Memory B cell (primary cell): ENCODE data around the gene GBP1.
"Not testable (repeated sequence)": the region's sequence is repeated elsewhere in the genome, so short reads cannot be mapped to it uniquely, and the experiment has no call there.

ENCODE experiments used
- ATAC-seq: fragments of 150-1000 bp; cut with Tn5 transposase; 2 replicates; pipeline ENCODE4 v1.10.0; 2021; ENCODE audit warnings: low read depth, mild to moderate bottlenecking, moderate library complexity
- DNase-seq, 2 donors: peaks; one replicate each; pipeline ENCODE4 v3.0.0; 2022; ENCODE audit warnings: low spot score in 2 of 2
- H3K27ac Mint-ChIP-seq: one replicate; pipeline ENCODE4 v1.8.0; 2022; ENCODE audit warnings: mild to moderate bottlenecking, moderate library complexity, mixed read lengths
- H3K27me3 Mint-ChIP-seq: one replicate; pipeline ENCODE4 v1.8.0; 2022; ENCODE audit warnings: mixed read lengths
- H3K36me3 Mint-ChIP-seq: one replicate; pipeline ENCODE4 v1.8.0; 2022; ENCODE audit warnings: mild to moderate bottlenecking, mixed read lengths
- H3K4me1 Mint-ChIP-seq: one replicate; pipeline ENCODE4 v1.8.0; 2022; ENCODE audit warnings: mixed read lengths
- H3K4me3 Mint-ChIP-seq: one replicate; pipeline ENCODE4 v1.8.0; 2022; ENCODE audit warnings: mild to moderate bottlenecking, moderate library complexity, mixed read lengths
- H3K9me3 Mint-ChIP-seq: one replicate; pipeline ENCODE4 v1.8.0; 2022; ENCODE audit warnings: mixed read lengths

GBP1 gene

DNA sequence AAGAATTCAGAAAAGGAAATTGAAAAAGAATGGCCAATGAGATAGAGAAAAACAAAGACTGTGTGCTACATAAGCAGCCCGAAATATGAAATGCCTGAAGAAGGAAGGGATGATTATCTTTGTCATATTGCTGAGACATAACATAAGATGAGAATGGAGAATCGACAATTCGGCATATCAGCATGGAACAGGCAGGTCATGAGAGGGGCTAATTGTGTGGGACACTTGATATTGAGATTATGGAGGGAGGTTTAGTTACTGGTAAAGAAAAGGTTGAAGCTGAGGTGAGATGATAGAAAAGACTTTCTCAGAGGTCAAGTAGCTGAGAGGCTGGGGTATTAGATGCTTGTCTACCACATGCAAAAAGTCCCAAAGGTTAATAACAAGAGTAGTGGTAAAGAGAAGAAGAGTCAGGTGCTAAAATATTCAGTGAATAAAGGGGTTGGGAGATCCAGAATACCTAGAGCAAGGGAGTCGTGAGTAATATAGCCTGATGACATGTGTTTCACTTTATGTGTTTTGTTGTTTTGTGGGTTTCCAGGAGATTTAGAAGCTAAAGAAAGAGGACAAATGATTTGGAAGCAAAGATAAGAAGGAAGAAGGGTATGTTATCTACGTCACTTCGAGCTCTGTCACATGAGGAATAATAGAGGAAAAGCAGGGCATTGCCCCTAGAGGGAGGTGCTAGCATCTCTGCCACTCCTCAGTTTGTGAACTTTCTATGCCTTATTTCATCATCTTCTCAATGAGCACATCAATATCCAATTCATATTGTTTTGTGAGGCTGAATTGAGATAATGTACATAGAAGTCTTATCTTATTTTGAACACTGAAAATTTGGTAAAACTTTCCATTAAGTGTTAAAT is 18.5 kb downstream of the GBP1 start:
- ATAC-seq = peak; percentile 47
- not testable (repeated sequence) for H3K27ac Mint-ChIP-seq, H3K4me3 Mint-ChIP-seq, DNase-seq, H3K9me3 Mint-ChIP-seq, H3K4me1 Mint-ChIP-seq, H3K36me3 Mint-ChIP-seq, H3K27me3 Mint-ChIP-seq

DNA sequence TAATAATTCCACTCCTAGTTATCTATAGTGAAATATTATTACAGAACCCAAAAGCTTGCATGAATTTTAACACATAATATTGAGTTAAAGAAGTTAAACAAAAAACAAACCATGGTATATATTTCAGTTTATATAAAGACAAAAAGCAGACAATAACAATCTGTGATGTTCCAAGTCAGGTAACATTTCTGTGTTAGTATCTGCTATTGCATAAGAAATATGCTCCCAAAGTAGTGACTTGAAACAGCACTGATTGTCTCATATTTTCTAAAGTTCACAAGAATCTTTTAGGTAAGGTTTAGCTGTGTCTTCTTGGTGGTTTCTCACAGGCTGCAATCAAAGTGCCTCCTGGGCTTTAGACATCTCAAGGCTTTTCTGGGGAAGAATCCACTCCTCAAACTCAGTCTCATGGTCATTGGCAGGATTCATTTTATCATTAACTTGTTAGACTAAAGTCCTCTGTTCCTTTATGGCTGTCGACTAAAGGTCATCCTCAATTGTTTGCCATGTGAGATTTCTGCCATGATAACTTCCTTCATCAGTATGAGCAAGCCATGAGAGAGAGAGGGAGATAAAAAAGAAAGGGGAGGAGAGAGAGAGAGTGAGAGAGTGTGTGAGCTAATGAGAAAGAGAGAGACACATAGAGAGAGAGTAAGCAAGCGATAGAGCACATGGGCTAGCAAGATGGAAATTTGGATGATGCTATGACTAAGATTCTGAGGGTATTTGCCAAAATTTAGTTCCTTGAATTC is 19.9 kb downstream of the GBP1 start:
- no peak for ATAC-seq
- H3K27me3 Mint-ChIP-seq = peaks cover under 1% of the 10 kb centered on the region
- peaks cover 1% of the 10 kb centered on the region for H3K4me1 Mint-ChIP-seq
- H3K9me3 Mint-ChIP-seq = peaks cover 3% of the 10 kb centered on the region
- no peak overlapping the region for H3K4me3 Mint-ChIP-seq
- no peak overlapping the region for H3K27ac Mint-ChIP-seq
- no peak for DNase-seq
- peaks cover 5% of the 10 kb centered on the region for H3K36me3 Mint-ChIP-seq

DNA sequence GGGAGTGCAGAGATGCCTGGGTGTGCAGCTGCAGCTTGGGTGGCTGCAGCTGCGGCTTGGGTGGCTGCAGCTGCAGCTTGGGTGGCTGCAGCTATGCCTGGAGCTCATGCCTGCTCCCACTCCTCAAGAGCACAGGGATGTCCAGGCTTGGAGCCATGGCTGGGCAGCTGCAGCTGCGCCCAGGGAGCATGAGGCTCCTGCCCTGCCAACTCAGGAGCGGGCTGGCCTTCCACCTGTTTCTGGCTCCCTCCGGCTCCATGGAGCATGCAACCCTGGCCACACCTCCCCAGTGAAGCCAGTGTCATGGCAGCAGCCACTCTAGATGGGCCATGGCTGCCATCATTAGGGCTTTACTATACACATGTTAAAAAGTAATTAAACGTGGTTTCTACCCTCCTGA is 21.1 kb downstream of the GBP1 start:
- H3K4me3 Mint-ChIP-seq = no peak overlapping the region
- H3K4me1 Mint-ChIP-seq = peaks cover 5% of the 10 kb centered on the region
- no peak for DNase-seq
- H3K9me3 Mint-ChIP-seq = peaks cover 4% of the 10 kb centered on the region
- H3K27me3 Mint-ChIP-seq = peaks cover 2% of the 10 kb centered on the region
- ATAC-seq = no peak
- no peak overlapping the region for H3K27ac Mint-ChIP-seq
- peaks cover 5% of the 10 kb centered on the region for H3K36me3 Mint-ChIP-seq

DNA sequence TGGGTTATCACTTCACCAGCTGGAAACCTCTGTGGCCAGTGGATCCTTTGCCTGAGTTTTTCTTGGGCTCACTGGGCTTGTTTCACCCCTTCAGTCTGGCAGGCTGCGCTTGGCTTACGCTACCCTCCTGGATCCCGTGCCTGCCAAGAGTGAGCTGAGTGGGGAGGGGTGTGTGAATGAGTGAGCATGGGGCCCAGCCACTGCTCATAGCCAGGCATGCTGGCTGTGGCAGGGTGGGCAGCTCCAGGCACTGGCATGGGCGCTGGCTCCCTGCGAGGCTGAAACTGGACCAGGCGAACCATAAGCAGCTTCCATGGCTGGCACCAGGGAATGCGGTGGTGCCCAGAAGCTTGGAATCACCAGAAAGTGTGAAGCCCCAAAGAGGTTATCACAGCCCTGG is 22.5 kb downstream of the GBP1 start:
- DNase-seq (no peak), ATAC-seq (no peak)
- peaks cover 4% of the 10 kb centered on the region for H3K9me3 Mint-ChIP-seq
- peaks cover 2% of the 10 kb centered on the region for H3K27me3 Mint-ChIP-seq
- peaks cover 5% of the 10 kb centered on the region for H3K36me3 Mint-ChIP-seq
- no peak overlapping the region for H3K27ac Mint-ChIP-seq
- no peak overlapping the region for H3K4me3 Mint-ChIP-seq
- peaks cover 5% of the 10 kb centered on the region for H3K4me1 Mint-ChIP-seq

DNA sequence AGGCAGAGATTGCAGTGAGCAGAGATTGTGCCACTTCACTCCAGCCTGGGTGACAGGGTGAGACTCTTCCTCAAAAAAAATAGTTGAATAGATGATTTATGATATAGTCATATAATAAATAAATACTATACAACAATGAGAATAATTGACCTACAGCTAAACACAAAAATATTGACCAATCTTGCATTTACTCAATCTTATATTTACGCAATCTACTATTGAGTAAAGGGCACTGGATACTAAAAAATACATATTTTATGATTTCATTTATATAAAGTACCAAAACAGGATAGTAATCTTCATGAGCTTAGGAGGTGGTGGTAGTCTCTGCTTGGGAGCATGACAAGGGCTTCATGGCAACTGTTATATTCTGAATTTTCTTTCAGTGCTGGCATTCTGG is 23.3 kb downstream of the GBP1 start:
- ATAC-seq (no peak), DNase-seq (no peak)
- H3K4me3 Mint-ChIP-seq = no peak overlapping the region
- H3K4me1 Mint-ChIP-seq = peaks cover 8% of the 10 kb centered on the region
- no peak overlapping the region for H3K27ac Mint-ChIP-seq
- peaks cover 2% of the 10 kb centered on the region for H3K27me3 Mint-ChIP-seq
- H3K36me3 Mint-ChIP-seq = peaks cover 5% of the 10 kb centered on the region
- peaks cover 4% of the 10 kb centered on the region for H3K9me3 Mint-ChIP-seq

DNA sequence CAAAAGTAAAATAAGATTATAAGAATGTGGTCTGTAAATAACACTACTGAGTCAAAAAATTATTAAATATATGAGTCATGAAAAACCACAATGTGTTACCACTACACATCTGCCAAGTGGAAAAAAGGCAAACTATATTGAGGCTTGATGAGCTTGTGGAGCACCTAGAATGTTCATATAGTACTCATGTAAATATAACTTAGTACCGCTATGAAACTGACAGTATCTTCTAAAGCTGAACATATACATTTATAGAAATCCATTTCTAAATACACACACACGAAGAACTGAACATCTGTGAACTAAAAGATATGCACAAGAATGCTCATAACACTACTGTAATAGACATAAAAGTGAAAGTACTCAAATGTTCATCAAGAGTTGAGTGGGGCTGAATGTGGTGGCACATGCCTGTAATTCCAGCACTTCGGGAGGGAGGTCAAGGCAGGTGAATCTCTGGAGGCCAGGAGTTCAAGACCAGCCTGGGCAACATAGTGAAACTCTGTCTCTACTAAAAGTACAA is 23.8 kb downstream of the GBP1 start:
- peaks cover 2% of the 10 kb centered on the region for H3K27me3 Mint-ChIP-seq
- no peak for DNase-seq
- H3K27ac Mint-ChIP-seq = no peak overlapping the region

DNA sequence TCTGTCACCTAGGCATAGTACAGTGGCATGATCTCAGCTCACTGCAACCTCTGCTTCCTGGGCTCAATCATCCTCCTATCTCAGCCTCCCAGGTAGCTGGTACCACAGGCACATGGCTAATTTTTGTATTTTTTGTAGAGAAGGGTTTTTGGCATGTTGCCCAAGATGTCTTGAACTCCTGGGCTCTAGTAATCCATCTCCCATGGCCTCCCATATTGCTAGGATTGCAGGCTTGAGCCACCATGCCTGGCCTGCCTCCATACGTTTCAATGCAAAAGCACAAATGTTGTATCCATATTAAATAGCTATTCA is 24.7 kb downstream of the GBP1 start:
- H3K4me3 Mint-ChIP-seq = no peak overlapping the region
- H3K9me3 Mint-ChIP-seq = peaks cover 4% of the 10 kb centered on the region
- peaks cover 8% of the 10 kb centered on the region for H3K4me1 Mint-ChIP-seq
- H3K36me3 Mint-ChIP-seq = peaks cover 5% of the 10 kb centered on the region
- DNase-seq (no peak), ATAC-seq (no peak)
- no peak overlapping the region for H3K27ac Mint-ChIP-seq
- peaks cover 2% of the 10 kb centered on the region for H3K27me3 Mint-ChIP-seq

More for the DNA sequence above, 23.8 kb downstream of the GBP1 start:
- peaks cover 4% of the 10 kb centered on the region for H3K9me3 Mint-ChIP-seq
- H3K4me1 Mint-ChIP-seq = peaks cover 8% of the 10 kb centered on the region
- no peak for ATAC-seq
- H3K4me3 Mint-ChIP-seq = no peak overlapping the region
- H3K36me3 Mint-ChIP-seq = peaks cover 5% of the 10 kb centered on the region

DNA sequence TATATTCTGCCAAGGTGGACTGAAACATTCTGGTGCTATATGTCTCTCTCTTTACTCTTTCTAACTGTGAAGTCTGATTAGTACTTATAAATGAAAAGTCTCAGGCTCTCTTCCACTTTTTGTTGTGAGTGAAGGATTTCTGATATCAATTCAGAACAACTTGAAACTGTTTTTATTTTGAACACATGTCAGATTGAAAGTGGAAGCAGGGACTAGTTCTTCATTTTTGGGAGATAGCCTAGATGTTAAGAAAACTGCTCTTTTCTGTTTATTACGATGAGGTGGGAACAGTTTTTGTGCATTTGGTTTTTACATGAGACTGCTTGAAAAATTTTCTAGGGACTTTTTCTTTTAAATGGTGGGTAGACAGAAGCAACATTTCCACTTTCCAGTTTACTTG is 27.8 kb downstream of the GBP1 start:
- Mint-ChIP-seq H3K27me3 (peaks cover 2% of the 10 kb centered on the region), H3K9me3 (peaks cover 2% of the 10 kb centered on the region), H3K4me1 (peaks cover 8% of the 10 kb centered on the region), H3K36me3 (peaks cover 2% of the 10 kb centered on the region), H3K4me3 (peak overlapping the region; percentile 12), H3K27ac (no peak overlapping the region)
- ATAC-seq = peak; percentile 48
- DNase-seq = no peak

DNA sequence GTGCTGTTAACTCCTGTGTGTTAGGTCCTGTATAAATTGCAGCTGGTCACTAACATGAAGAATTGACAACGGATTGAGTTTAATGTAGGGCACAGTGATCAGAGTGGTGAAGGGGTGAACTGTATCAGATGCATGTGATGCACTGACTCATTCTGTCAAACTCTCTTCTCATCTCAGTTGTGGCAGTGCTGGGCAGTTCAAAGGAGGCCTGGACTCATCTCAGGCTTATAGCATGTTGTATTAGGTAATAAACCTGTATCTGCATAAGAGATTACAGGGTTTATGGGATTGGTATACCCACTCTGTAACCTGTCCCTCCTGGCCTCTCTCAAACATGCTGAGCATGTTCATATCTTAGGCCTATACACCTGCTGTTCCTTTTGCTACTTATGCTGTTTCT is 29.9 kb downstream of the GBP1 start:
- ATAC-seq (no peak), DNase-seq (no peak)
- Mint-ChIP-seq H3K27me3 (peaks cover under 1% of the 10 kb centered on the region), H3K4me1 (peaks cover 6% of the 10 kb centered on the region), H3K36me3 (peaks cover 5% of the 10 kb centered on the region), H3K9me3 (peaks cover 5% of the 10 kb centered on the region), H3K27ac (no peak overlapping the region), H3K4me3 (no peak overlapping the region)

DNA sequence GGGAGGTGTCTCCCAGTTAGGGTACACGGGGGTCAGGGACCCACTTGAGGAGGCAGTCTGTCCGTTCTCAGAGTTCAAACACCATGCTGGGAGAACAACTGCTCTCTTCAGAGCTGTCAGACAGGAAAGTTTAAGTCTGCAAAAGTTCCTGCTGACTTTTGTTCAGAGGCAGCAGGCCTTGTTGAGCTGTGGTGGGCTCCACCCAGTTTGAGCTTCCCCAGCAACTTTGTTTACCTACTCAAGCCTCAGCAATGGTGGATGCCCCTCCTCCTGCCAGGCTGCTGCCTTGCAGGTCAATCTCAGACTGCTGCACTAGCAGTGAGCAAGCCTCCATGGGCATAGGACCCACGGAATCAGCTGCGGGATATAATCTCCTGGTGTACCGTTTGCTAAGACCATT is 31.0 kb downstream of the GBP1 start:
- not testable (repeated sequence) for H3K36me3 Mint-ChIP-seq, H3K27me3 Mint-ChIP-seq, H3K4me1 Mint-ChIP-seq, ATAC-seq, H3K9me3 Mint-ChIP-seq, H3K4me3 Mint-ChIP-seq, H3K27ac Mint-ChIP-seq, DNase-seq

DNA sequence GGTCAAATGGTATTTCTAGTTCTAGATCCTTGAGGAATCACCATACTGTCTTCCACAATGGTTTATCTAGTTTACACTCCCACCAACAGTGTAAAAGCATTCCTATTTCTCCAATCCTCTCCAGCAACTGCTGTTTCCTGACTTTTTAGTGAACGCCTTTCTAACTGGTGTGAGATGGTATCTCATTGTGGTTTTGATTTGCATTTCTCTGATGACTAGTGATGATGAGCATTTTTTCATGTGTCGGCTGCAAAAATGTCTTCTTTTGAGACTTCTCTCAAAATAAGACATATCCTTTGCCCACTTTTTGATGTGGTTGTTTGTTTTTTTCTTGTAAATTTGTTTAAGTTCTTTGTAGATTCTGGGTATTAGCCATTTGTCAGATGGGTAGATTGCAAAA is 36.0 kb downstream of the GBP1 start:
- not testable (repeated sequence) for H3K9me3 Mint-ChIP-seq, DNase-seq, H3K27ac Mint-ChIP-seq, H3K27me3 Mint-ChIP-seq, ATAC-seq, H3K4me1 Mint-ChIP-seq, H3K4me3 Mint-ChIP-seq, H3K36me3 Mint-ChIP-seq

DNA sequence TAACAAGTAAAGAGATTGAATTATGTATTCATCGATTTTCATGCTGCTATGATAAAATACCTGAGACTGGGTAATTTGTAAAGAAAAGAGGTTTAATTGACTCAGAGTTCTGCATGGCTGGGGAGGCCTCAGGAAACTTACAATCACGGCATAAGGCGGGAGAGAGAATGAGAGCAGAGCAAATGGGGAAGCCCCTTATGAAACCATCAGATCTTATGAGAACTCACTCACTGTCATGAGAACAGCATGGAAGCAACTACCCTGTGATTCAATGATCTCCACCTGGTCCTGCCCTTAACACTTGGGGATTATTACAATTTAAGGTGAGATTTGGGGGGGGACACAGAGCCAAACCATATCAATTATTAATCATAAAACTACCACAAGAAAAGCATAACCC is 39.1 kb downstream of the GBP1 start:
- ATAC-seq (no peak), DNase-seq (no peak)
- H3K36me3 Mint-ChIP-seq = peaks cover 6% of the 10 kb centered on the region
- H3K9me3 Mint-ChIP-seq = peaks cover 8% of the 10 kb centered on the region
- peaks cover 12% of the 10 kb centered on the region for H3K4me1 Mint-ChIP-seq
- no peak overlapping the region for H3K4me3 Mint-ChIP-seq
- peak overlapping the region; percentile 70 for H3K27ac Mint-ChIP-seq
- no peaks in the 10 kb centered on the region for H3K27me3 Mint-ChIP-seq

DNA sequence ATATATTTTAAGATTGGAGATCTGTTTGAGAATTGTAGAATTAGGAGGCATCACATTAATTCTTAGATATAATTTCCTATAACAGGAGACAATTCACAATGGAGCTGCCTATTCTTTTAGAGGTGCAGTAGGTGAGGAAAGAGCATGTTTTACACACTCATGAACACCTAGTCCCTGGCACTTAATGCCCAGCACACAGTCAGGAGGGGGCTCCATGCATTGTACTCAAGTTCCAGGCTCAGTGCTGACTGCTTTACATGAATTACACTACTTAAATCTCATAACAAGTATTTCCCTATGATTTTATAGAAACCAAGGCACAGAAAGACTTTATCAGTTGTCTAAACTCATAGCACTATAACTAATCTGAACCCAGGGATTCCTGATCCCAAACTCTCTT is 42.0 kb downstream of the GBP1 start:
- ATAC-seq = no peak
- Mint-ChIP-seq H3K4me3 (peak overlapping the region; percentile 87), H3K27ac (peak overlapping the region; percentile 82), H3K27me3 (no peaks in the 10 kb centered on the region), H3K4me1 (peaks cover 17% of the 10 kb centered on the region), H3K36me3 (peaks cover 18% of the 10 kb centered on the region), H3K9me3 (peaks cover 5% of the 10 kb centered on the region)
- DNase-seq = no peak

DNA sequence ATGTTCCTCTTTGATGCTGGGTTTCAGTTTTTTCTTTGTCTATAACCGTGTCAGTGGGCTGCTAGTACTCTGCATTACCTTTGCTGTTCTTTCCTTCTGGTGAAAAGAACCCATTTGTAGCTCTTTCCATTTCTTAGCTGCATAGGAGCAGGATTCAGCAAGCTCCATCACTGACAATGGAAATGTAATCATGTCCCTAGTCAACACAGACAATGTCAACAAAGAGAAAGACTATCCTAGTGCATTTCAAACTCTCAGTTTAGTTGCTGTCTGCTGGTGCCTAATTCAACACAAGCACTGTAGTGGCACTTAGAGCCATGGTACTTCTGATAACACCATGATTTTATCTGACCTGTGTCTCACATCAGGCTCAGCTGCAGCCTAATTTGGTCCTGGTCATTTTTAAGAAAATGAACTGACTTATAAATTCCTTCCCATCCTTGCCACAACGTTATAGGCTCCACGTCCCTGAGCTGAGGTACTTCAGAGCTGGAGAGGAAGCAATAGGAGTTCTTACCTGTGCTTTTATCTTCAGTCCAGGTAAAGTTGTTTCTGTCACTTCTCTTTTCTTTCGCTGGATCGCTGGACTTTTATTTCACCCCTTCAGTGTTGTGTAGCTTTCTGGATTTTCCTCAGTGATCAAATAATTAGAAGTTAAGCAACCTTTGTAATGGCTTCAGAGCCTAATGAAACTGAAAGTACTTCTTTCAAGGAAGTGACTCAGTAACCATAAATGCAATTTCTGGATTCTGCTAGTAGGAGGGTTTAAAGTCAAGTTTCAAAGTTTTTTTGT is 42.6 kb downstream of the GBP1 start, which contains the start of gene GBP3:
Gene GBP3 (minus strand): TSS at position 700 of the 793 bp plus-strand sequence. CDS start 2,145 bp downstream, outside the sequence.
- peak within 1 kb of the TSS; percentile 87 for H3K4me3 Mint-ChIP-seq
- peaks cover 17% of the 10 kb centered on the region for H3K4me1 Mint-ChIP-seq
- peak; percentile 6 to 15 for DNase-seq

More for the DNA sequence above, 42.6 kb downstream of the GBP1 start, which contains the start of gene GBP3:
- ATAC-seq = peak; percentile 77
- Mint-ChIP-seq H3K9me3 (peaks cover 5% of the 10 kb centered on the region), H3K36me3 (peaks cover 20% of the 10 kb centered on the region), H3K27ac (peak within 1 kb of the TSS; percentile 82), H3K27me3 (no peaks in the 10 kb centered on the region)
